ENCODE results near the gene DNAAF1. TPM values are rescaled to one million over a fixed set of nuclear protein-coding genes. Genes with fewer than 3 reads are reported as not detected.

DNAAF1 gene
- polyA plus RNA-seq, 1 donor (not counting 4 experiments of a cell fraction or from before 2014, with no cell fraction given), result 0.01 TPM

DNA sequence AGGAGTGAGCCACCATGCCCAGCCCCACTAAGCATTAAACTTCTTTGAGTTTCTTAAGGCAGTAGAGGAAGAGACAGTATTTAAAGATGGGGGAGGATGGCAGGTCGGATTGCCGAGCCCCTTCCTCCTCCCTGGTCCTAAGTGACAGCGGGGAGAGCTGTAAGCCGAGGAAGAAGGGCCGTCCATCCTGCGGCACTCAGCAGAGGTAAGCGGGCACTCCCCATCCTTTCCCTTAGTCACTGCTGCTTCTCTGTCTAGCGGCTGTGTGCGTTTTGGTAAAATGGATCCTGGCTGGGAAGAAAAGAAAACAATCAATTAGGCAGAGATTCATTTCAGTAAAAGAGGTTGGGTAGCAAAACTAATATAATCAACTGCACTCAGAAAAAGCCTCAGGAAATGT is 13.9 kb downstream of the DNAAF1 start:
- dilution Hi-C loops (cut with MboI; ENCODE audit: extremely low pct_ligation_motif_present, low sequenced_read_pairs), result no loop called here
- H3K36me3 ChIP-seq (ENCODE audit: control insufficient read depth in 2 of 2, extremely low read depth in 1 of 2, insufficient read depth in 2 of 2, low read length in 2 of 2), result no peaks in the 10 kb centered on the region
- peaks cover 2% of the 10 kb centered on the region for H3K9me3 ChIP-seq (ENCODE audit: control insufficient read depth, low read depth, low read length)
- no peak overlapping the region for H3K27ac ChIP-seq (ENCODE audit: control insufficient read depth, insufficient read depth, low read length)
- H3K27me3 ChIP-seq (ENCODE audit: control insufficient read depth, extremely low read depth, insufficient read depth, low read length), result peaks cover 5% of the 10 kb centered on the region
- H2AFZ ChIP-seq (ENCODE audit: control insufficient read depth, low read length), result no peak overlapping the region
- TF ChIP-seq, protein P1, sequence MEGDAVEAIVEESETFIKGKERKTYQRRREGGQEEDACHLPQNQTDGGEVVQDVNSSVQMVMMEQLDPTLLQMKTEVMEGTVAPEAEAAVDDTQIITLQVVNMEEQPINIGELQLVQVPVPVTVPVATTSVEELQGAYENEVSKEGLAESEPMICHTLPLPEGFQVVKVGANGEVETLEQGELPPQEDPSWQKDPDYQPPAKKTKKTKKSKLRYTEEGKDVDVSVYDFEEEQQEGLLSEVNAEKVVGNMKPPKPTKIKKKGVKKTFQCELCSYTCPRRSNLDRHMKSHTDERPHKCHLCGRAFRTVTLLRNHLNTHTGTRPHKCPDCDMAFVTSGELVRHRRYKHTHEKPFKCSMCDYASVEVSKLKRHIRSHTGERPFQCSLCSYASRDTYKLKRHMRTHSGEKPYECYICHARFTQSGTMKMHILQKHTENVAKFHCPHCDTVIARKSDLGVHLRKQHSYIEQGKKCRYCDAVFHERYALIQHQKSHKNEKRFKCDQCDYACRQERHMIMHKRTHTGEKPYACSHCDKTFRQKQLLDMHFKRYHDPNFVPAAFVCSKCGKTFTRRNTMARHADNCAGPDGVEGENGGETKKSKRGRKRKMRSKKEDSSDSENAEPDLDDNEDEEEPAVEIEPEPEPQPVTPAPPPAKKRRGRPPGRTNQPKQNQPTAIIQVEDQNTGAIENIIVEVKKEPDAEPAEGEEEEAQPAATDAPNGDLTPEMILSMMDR (optimal IDR thresholded peaks at IDR 0.05 in 1 of 3, IDR thresholded peaks at IDR 0.05 in 1 of 3, conservative IDR thresholded peaks at IDR 0.05 in 1 of 3; ENCODE audit: extremely low read depth in 1 of 3, insufficient read depth in 2 of 3, low read length in 3 of 3), result no peak
- no peak for TF ChIP-seq EZH2 (IDR thresholded peaks at IDR 0.05; ENCODE audit: low read length)
- no peak overlapping the region for H3K4me3 ChIP-seq (ENCODE audit: control insufficient read depth in 2 of 3, extremely low read depth in 1 of 3, insufficient read depth in 2 of 3, low read depth in 1 of 3, low read length in 3 of 3)
- no peak overlapping the region for H3K4me2 ChIP-seq (ENCODE audit: control insufficient read depth, extremely low read depth, insufficient read depth, low read depth, low read length)
- no peak overlapping the region for H3K9ac ChIP-seq (ENCODE audit: control insufficient read depth, extremely low read depth, insufficient read depth, low read length)
- FAIRE-seq (no peak), DNase-seq (ENCODE audit: low read depth, low spot score) (no peak)
- H4K20me1 ChIP-seq (ENCODE audit: control insufficient read depth, extremely low read depth, insufficient read depth, low read length), result no peaks in the 10 kb centered on the region
- no peaks in the 10 kb centered on the region for H3K4me1 ChIP-seq (ENCODE audit: control insufficient read depth, extremely low read depth, insufficient read depth, low read length)
- H3K79me2 ChIP-seq (ENCODE audit: control insufficient read depth, insufficient read depth, low read length), result no peaks in the 10 kb centered on the region
- H3K9me1 ChIP-seq (ENCODE audit: control insufficient read depth, extremely low read depth, insufficient read depth, low read length), result no peaks in the 10 kb centered on the region

DNA sequence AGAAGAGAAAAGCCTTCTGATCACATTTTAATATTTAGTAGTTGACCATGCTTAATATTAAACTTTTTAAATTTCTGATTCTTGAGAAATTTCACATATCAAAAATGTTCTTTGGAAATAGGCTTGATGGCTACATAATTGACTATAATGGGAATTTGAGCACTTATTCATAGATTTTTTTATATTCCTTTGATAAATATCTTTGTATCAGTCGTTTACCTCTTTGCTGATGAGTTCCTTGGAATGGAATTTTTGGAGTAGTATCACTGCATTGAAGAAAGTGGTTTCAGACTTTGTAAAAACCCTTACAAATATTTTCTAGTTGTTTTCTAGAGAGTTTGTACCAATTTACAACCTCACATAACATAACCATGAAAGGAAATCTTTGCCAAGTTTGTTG is 14.7 kb downstream of the DNAAF1 start:
- no peaks in the 10 kb centered on the region for H3K4me1 ChIP-seq (ENCODE audit: control insufficient read depth, extremely low read depth, insufficient read depth, low read length)
- H3K79me2 ChIP-seq (ENCODE audit: control insufficient read depth, insufficient read depth, low read length), result no peaks in the 10 kb centered on the region
- H3K4me2 ChIP-seq (ENCODE audit: control insufficient read depth, extremely low read depth, insufficient read depth, low read depth, low read length), result no peak overlapping the region
- no peak overlapping the region for H3K4me3 ChIP-seq (ENCODE audit: control insufficient read depth in 2 of 3, extremely low read depth in 1 of 3, insufficient read depth in 2 of 3, low read depth in 1 of 3, low read length in 3 of 3)
- H3K9me3 ChIP-seq (ENCODE audit: control insufficient read depth, low read depth, low read length), result peaks cover 2% of the 10 kb centered on the region
- DNase-seq (ENCODE audit: low read depth, low spot score) (no peak), FAIRE-seq (no peak)
- no peak overlapping the region for H3K27ac ChIP-seq (ENCODE audit: control insufficient read depth, insufficient read depth, low read length)
- H4K20me1 ChIP-seq (ENCODE audit: control insufficient read depth, extremely low read depth, insufficient read depth, low read length), result no peaks in the 10 kb centered on the region
- H3K9ac ChIP-seq (ENCODE audit: control insufficient read depth, extremely low read depth, insufficient read depth, low read length), result no peak overlapping the region
- dilution Hi-C loops (cut with MboI; ENCODE audit: extremely low pct_ligation_motif_present, low sequenced_read_pairs), result no loop called here
- H3K27me3 ChIP-seq (ENCODE audit: control insufficient read depth, extremely low read depth, insufficient read depth, low read length), result peaks cover 5% of the 10 kb centered on the region
- H3K36me3 ChIP-seq (ENCODE audit: control insufficient read depth in 2 of 2, extremely low read depth in 1 of 2, insufficient read depth in 2 of 2, low read length in 2 of 2), result no peaks in the 10 kb centered on the region
- H3K9me1 ChIP-seq (ENCODE audit: control insufficient read depth, extremely low read depth, insufficient read depth, low read length), result no peaks in the 10 kb centered on the region
- H2AFZ ChIP-seq (ENCODE audit: control insufficient read depth, low read length), result no peak overlapping the region
- no peak for TF ChIP-seq EZH2 (IDR thresholded peaks at IDR 0.05; ENCODE audit: low read length)
- TF ChIP-seq, protein P1 (optimal IDR thresholded peaks at IDR 0.05 in 1 of 3, IDR thresholded peaks at IDR 0.05 in 1 of 3, conservative IDR thresholded peaks at IDR 0.05 in 1 of 3; ENCODE audit: extremely low read depth in 1 of 3, insufficient read depth in 2 of 3, low read length in 3 of 3), result no peak

Data from keratinocyte (primary cell).